ENCODE results near the gene RNF150.

The RNF150 gene

DNA sequence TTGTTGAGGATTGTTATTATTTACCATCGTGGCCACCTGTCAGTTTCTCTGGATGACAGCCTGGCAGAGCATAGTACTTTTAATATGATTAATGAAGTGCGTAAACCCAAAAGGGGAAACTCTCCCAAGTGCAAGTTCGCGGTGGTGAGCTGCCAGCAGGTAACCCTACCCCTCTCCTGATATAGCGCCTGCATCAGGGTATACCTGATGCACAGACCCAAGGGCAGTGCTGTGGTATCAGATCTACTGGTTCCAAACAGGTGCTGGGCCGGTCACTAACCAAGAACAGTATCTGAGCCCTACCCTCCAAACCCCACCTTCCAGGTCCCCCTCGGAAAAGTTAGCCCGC is 1.6 kb downstream of the RNF150 start:
- TF ChIP-seq, protein P1, sequence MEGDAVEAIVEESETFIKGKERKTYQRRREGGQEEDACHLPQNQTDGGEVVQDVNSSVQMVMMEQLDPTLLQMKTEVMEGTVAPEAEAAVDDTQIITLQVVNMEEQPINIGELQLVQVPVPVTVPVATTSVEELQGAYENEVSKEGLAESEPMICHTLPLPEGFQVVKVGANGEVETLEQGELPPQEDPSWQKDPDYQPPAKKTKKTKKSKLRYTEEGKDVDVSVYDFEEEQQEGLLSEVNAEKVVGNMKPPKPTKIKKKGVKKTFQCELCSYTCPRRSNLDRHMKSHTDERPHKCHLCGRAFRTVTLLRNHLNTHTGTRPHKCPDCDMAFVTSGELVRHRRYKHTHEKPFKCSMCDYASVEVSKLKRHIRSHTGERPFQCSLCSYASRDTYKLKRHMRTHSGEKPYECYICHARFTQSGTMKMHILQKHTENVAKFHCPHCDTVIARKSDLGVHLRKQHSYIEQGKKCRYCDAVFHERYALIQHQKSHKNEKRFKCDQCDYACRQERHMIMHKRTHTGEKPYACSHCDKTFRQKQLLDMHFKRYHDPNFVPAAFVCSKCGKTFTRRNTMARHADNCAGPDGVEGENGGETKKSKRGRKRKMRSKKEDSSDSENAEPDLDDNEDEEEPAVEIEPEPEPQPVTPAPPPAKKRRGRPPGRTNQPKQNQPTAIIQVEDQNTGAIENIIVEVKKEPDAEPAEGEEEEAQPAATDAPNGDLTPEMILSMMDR (conservative IDR thresholded peaks at IDR 0.05; ENCODE audit: low read length): no peak
- no peak for DNase-seq (ENCODE audit: low read depth)
- peak overlapping the region; percentile 81 for H3K4me3 ChIP-seq (ENCODE audit: low read length)

DNA sequence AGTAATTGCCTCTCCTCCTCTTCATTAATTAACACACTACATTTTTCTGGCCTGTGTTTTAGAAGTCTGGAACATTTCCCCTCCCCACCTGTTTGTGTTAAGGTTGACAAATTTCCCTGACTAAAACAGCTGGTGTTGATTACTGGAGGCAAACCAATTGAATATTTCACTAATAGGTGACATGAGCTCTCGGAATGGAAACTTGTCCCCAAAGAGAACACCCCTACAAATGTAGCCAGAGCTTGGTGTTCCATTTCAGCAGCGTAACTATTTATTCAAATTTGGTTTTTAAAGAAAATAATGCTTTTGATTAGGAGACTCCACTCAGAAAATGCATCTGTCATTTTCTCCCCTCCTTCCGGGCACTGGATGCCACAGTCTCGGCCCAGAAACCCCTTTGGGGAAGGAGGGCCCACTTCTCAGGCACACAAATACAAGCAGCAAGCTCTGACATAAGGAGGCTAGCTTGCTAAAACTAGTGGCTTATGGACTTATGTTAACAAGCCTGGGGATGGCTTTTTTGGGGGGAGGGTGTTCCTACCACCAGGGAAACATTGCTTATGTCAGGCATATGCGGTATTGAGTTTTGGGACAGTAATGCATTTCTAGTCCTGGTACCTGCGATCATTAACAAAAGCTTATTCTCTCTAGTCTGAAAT is 2.2 kb downstream of the RNF150 start:
- peak overlapping the region; percentile 81 for H3K4me3 ChIP-seq (ENCODE audit: low read length)
- TF ChIP-seq, protein P1 (conservative IDR thresholded peaks at IDR 0.05; ENCODE audit: low read length): no peak
- DNase-seq (ENCODE audit: low read depth): no peak

DNA sequence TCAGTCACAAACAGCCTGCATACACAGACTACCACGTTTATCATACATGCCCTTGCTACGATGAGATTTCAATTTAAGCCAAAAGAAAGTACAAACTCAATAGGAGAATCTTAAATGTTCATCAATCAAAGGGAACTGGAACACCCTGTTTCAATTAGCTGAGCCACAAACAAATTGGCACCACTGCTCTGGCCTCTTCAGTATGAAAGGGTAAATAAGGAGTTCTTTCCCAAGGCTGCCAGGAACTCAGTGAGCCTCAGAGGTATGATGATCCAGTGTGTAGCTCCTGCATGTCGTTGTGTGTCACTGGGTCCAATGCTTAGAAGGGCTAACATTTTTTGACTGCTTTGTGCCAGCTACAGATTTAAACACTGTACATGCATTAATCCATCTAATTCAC is 5.4 kb downstream of the RNF150 start:
- H3K4me3 ChIP-seq (ENCODE audit: low read length): no peak overlapping the region
- TF ChIP-seq, protein P1 (conservative IDR thresholded peaks at IDR 0.05; ENCODE audit: low read length): no peak
- peak; percentile 61 for DNase-seq (ENCODE audit: low read depth)

DNA sequence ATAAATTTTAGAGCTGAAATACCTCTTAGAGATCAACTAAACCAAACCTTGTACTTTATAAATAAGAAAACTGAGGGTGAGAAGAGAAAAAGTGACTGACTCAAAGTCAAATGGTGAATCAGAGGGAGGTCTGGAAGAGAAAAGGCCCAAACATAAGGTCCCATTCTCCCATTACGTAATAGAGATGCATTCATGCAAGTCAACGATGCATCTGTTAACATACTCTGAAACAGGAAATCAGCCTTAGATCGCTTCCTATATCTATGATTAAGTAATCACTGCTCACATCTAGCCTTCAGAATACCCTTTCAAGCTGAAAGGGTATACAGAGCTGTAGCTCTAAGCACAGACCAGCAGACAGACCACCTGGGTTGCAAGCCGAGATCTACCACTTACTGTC is 6.5 kb downstream of the RNF150 start:
- DNase-seq (ENCODE audit: low read depth): no peak
- TF ChIP-seq, protein P1 (conservative IDR thresholded peaks at IDR 0.05; ENCODE audit: low read length): no peak
- H3K4me3 ChIP-seq (ENCODE audit: low read length): no peak overlapping the region

DNA sequence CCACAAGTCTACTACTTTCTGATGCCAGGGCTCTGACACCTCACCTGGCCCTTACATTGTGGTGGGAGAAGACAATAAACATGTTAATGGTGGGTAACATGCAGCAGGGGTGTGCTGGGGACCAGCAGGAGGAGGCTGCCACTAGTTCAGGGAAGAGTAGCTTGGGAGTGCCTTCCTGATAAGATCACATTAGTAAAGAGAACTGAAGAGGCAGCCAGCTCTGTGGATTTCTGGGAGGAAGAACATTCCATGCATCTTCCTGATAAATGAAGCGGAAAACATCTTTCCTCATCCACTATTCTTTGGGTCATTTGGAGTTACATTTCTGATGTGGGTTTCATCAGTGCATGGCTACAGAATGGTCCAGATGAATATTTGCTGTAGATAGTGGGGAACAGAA is 9.0 kb downstream of the RNF150 start:
- DNase-seq (ENCODE audit: low read depth): peak; percentile 14
- H3K4me3 ChIP-seq (ENCODE audit: low read length): no peak overlapping the region
- TF ChIP-seq, protein P1 (conservative IDR thresholded peaks at IDR 0.05; ENCODE audit: low read length): no peak

DNA sequence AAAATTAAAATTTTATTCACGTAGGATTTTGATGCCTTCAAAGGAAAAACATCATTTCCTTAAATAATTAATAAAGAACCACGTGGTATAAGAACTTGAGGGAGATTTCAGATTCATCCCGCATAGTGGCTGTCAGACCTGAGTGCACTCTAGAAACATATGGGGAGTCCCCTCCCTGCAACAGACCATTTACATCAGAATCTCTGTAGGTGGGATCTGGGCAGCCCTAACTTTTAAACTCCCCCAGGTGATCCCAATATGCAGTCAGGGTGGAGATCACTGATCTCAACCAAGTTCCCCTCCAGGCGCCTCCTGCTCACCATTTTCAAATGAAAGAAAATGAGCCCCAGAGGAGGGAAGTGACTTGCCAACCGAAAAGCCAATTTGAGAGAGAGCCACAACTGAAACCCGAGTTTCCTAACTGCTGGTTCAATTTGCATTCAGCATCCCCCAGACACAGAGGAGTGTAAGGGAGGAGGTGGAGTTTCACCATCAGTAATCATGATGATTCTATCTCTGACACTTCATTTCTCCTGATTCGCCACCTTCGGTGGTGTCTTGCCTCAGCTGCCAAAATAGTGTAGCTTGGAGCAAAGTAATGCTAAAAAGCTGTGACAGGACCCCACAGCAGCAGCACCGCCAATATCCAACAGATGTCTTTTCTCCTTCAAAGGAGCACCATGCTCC is 11.4 kb downstream of the RNF150 start:
- no peak overlapping the region for H3K4me3 ChIP-seq (ENCODE audit: low read length)
- TF ChIP-seq, protein P1 (conservative IDR thresholded peaks at IDR 0.05; ENCODE audit: low read length): no peak
- no peak for DNase-seq (ENCODE audit: low read depth)

DNA sequence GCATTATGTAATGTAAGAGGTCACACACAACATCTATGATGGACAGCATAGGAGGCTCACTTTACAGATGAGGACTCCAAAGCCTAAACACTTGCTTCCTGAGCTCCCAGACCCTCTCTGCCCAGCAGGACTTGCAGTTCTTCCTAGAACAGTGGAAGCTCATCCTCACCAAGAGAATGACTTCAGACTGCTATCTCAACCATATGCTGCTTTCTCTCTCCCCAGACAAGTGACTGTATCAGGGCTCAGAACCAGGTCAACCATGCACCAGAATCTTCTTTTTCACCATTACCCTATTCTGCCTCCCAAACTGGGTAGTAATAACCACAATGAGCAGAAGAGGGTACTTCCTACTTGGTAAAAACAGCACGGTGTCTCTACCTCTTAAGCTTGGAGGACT is 12.2 kb downstream of the RNF150 start:
- H3K4me3 ChIP-seq (ENCODE audit: low read length): no peak overlapping the region
- DNase-seq (ENCODE audit: low read depth): no peak
- TF ChIP-seq, protein P1 (conservative IDR thresholded peaks at IDR 0.05; ENCODE audit: low read length): no peak

Measured in AG10803 (cell line).